ENCODE data around the gene ZBBX. TPM values are rescaled to one million over a fixed set of nuclear protein-coding genes. Genes with fewer than 3 reads are reported as not detected.

Gene ZBBX
- total and polyA plus RNA-seq, 2 of the 8 experiments (the other 6 are each of a cell fraction or from before 2014, with no cell fraction given) = 0.17 to 0.84 TPM

DNA sequence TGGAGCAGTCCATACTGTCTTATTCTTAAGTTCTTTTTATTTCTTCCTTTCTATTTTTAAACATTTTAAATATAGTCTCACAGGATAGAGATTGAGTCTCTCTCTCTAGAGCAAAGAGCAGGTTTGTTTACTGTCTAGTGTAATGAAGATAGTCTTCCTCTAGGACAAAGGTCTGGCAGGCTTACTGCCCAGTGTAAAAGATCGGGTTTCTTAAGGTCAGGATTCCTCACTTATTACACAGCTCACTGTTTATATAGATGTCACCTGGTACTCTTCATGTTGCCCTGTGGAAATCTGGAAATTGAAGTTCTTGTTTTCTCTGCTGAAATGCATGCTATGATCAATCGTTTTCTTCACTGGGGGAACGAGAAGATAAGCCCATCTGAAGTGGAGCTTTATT, 76.0 kb downstream of the ZBBX start:
- FAIRE-seq (no peak), DNase-seq (ENCODE audit: low read depth in 1 of 2, low spot score in 2 of 2) (no peak)
- Histone ChIP-seq H3K27me3 (replicated peaks in 1 of 4; ENCODE audit: control insufficient read depth in 3 of 4, extremely low read depth in 1 of 4, insufficient read depth in 3 of 4, low read length in 3 of 4) (no peaks in the 10 kb centered on the region), H3K18ac (ENCODE audit: extremely low read depth, low read length) (no peak overlapping the region), H3K14ac (ENCODE audit: insufficient read length) (no peak overlapping the region), H3K4me2 (ENCODE audit: insufficient read depth in 1 of 2, low read depth in 2 of 2, low read length in 2 of 2) (no peak overlapping the region), H3K23ac (ENCODE audit: insufficient read length) (no peak overlapping the region), H3K9ac (replicated peaks in 1 of 4; ENCODE audit: extremely low read depth in 1 of 4, low read depth in 3 of 4, low read length in 3 of 4) (no peak overlapping the region), H3K4ac (replicated peaks; ENCODE audit: insufficient read length, low read depth, low read length) (no peak overlapping the region), H3K9me3 (ENCODE audit: insufficient read depth in 2 of 2, low read depth in 1 of 2, low read length in 1 of 2) (no peaks in the 10 kb centered on the region), H2BK20ac (ENCODE audit: low read length) (no peak overlapping the region), H3K56ac (replicated peaks; ENCODE audit: insufficient read length, low read depth, low read length) (no peak overlapping the region), H2BK120ac (replicated peaks; ENCODE audit: low read depth, low read length) (no peak overlapping the region), H3K23me2 (ENCODE audit: low read depth, low read length) (no peaks in the 10 kb centered on the region), H3K27ac (ENCODE audit: low read depth, low read length) (no peak overlapping the region), H2BK5ac (ENCODE audit: low read depth, low read length) (no peak overlapping the region), H3K4me3 (ENCODE audit: extremely low read depth in 1 of 4, insufficient read depth in 2 of 4, low read depth in 3 of 4, low read length in 4 of 4) (no peak overlapping the region), H4K20me1 (replicated peaks in 1 of 2; ENCODE audit: control insufficient read depth in 1 of 2, insufficient read depth in 2 of 2, low read length in 2 of 2) (no peaks in the 10 kb centered on the region), H2BK15ac (ENCODE audit: low read length) (no peak overlapping the region), H2AK5ac (ENCODE audit: low read depth, low read length) (no peak overlapping the region), H3K36me3 (ENCODE audit: control insufficient read depth in 2 of 4, insufficient read depth in 4 of 4, low read length in 3 of 4) (no peaks in the 10 kb centered on the region), H4K5ac (ENCODE audit: insufficient read length, low read depth, low read length) (no peak overlapping the region), H4K91ac (replicated peaks; ENCODE audit: insufficient read length, low read length) (no peak overlapping the region), H3K4me1 (replicated peaks in 1 of 4; ENCODE audit: control insufficient read depth in 3 of 4, insufficient read depth in 4 of 4, low read length in 3 of 4) (no peaks in the 10 kb centered on the region; a peak in 1 of 7 replicates), H4K8ac (ENCODE audit: extremely low read depth, insufficient read depth, low read length) (no peak overlapping the region), H3K79me1 (ENCODE audit: low read depth, low read length) (no peaks in the 10 kb centered on the region), H3K79me2 (ENCODE audit: control insufficient read depth in 1 of 2, insufficient read depth in 2 of 2, low read length in 2 of 2) (no peaks in the 10 kb centered on the region), H2BK12ac (ENCODE audit: low read depth, low read length) (no peak overlapping the region), H2AFZ (ENCODE audit: low read length) (no peak overlapping the region)
- ChIA-PET CTCF (ENCODE audit: partially characterized antibody) (no interaction called here), POLR2A (ENCODE audit: partially characterized antibody) (no interaction called here)
- WGBS, 2 experiments (ENCODE audit: extremely low coverage in 1 of 2, insufficient coverage in 1 of 2, insufficient read length in 1 of 2, insufficient replicate concordance in 2 of 2, low coverage in 1 of 2, low lambda C conversion rate in 2 of 2, missing lambda C conversion rate in 1 of 2) = 88% methylated on average over 3 of the region's 3 CpGs; no CpG with 5 or more reads in 1 of the 2 experiments
- no peak for TF ChIP-seq POLR2AphosphoS5 (IDR thresholded peaks at IDR 0.05; ENCODE audit: low read depth, low read length)
- no peak for TF ChIP-seq RBBP5 (IDR thresholded peaks at IDR 0.05; ENCODE audit: borderline replicate concordance, low read depth, low read length)
- TF ChIP-seq RXRA (IDR thresholded peaks at IDR 0.05; ENCODE audit: insufficient read depth, low read depth, low read length) = no peak
